Measurements from ENCODE around the gene NOMO2.
"Not testable (repeated sequence)": the region's sequence is repeated elsewhere in the genome, so short reads cannot be mapped to it uniquely, and the experiment has no call there.

The NOMO2 gene

GRCh38 chr16:18498430-18498829 is 63.5 kb downstream of the NOMO2 start:
- DNase-seq: not testable (repeated sequence)

DNA sequence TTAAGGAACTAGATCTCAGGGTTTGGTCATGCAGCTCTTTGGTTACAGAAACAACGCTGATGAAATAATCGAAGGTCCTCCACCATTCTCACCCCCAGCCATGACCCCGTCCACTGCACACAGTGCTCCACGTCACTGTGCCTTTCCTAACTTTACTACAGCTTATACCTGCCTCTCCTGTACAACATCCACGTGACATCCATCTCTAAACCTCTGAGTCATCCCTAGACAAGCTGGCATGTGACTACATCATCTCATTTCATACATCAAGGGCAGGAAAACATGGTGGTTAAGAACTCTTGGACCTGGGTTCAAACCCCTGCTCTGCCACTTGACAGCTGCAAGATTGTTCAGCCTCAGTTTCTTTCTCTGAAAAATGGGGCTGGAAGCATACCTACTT is 64.9 kb downstream of the NOMO2 start:
- DNase-seq: not testable (repeated sequence)

DNA sequence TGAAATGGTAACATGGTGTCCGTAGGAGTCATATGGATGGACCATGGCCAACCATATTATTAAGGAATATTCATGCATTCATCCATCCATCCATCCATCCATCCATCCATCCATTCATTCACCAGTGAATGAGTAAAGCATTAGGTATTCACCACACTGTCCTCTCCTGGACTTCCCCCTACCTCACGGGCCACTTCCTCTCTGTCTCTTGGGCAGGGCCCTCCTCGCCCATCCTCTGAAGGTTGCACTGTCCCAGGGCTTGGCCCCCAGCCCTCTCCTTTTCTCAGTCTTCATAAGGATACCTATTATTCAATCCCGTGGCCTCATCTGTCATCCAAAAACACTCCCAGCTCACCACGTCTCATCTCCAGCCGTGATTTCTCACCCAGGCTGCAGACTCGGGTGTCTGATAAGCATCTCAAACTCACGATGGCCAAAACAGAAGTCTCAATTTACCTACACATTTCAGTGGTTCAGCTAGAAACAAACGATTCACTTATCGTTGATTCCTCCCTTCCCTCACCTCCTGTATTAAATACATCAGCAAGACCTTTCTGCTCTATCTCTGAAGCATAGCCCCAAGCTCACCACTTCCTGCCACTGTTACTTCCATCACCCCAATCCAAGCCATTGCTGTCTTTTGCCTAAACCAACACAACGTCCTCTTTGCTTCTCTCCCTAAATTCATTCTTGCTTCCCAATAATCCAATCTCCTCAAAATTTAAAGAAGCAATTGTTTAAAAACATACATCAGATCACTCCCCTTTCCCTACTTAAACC is 69.6 kb downstream of the NOMO2 start:
- DNase-seq: not testable (repeated sequence)

- DNase-seq: not testable (repeated sequence)
Observed at GRCh38 chr16:18436025-18436424, 125.9 kb downstream of the NOMO2 start.

GRCh38 chr16:18415827-18416226 is 146.1 kb downstream of the NOMO2 start:
- DNase-seq: not testable (repeated sequence)

DNA sequence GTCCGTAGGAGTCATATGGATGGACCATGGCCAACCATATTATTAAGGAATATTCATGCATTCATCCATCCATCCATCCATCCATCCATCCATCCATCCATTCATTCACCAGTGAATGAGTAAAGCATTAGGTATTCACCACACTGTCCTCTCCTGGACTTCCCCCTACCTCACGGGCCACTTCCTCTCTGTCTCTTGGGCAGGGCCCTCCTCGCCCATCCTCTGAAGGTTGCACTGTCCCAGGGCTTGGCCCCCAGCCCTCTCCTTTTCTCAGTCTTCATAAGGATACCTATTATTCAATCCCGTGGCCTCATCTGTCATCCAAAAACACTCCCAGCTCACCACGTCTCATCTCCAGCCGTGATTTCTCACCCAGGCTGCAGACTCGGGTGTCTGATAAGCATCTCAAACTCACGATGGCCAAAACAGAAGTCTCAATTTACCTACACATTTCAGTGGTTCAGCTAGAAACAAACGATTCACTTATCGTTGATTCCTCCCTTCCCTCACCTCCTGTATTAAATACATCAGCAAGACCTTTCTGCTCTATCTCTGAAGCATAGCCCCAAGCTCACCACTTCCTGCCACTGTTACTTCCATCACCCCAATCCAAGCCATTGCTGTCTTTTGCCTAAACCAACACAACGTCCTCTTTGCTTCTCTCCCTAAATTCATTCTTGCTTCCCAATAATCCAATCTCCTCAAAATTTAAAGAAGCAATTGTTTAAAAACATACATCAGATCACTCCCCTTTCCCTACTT is 152.2 kb downstream of the NOMO2 start:
- not testable (repeated sequence) for DNase-seq

- DNase-seq: not testable (repeated sequence)
Observed at GRCh38 chr16:18401851-18402657, 159.8 kb downstream of the NOMO2 start.

DNA sequence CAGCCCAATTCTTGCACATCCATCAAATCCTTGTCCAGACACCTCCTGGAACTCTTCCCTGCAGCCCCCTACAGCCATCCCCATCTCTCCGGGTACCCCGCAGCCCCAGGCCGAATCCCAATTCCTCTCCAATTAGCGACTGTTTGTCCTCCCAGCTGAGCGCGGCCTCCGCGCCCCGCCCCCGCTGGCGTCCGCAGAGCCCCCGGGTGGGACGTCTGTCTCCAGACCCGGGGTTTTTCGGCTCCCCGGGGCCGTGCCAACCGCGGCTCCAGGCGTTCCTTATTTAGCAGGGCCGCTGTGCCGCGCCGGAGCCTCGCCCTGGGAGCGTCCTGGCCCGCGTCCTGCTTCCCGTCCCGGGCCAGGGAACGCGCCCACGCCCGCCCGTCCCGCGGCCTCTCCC is 160.7 kb downstream of the NOMO2 start:
- DNase-seq: not testable (repeated sequence)

DNA sequence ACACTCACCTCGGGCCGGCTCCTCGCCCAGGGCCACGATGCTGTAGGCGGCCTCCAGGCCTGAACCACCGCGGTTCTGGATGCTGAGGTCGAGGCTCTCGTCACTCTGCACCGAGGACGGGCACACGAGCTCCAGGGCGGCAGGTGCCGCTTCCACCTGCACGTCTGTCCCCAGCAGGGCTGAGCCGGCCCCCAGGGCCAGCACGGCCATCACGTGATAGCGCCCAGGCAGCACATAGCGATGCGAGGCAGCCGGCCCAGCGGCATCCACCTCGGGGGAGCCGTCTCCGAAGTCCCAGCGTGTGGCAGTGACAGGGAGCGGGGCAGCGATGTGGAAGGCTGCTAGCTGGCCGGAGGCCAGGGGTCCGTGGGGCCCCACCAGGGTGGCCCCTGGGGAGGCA is 167.5 kb downstream of the NOMO2 start:
- DNase-seq: not testable (repeated sequence)

GRCh38 chr16:18387767-18388166 is 174.1 kb downstream of the NOMO2 start:
- DNase-seq: not testable (repeated sequence)

- DNase-seq: not testable (repeated sequence)
Observed at GRCh38 chr16:18386517-18386916, 175.4 kb downstream of the NOMO2 start.

DNA sequence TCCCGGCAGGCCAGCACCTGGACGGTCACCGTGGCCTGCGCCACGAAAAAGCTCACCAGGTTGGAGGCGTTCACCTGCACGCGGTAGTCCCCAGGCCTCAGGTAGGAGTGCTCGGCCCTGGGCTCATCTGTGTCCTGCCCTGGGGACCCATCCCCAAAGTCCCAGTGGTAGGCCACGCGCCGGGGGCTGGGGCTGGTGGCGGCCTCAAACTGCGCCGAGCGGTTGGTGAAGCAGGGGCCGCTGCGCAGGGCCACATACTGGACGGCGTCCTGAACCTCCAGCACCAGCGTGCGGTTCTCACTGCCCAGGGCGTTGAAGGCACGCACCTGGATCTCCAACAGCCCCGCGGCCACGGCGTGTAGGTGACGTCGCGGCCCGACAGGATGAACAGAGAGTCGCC is 176.6 kb downstream of the NOMO2 start:
- DNase-seq: not testable (repeated sequence)

DNA sequence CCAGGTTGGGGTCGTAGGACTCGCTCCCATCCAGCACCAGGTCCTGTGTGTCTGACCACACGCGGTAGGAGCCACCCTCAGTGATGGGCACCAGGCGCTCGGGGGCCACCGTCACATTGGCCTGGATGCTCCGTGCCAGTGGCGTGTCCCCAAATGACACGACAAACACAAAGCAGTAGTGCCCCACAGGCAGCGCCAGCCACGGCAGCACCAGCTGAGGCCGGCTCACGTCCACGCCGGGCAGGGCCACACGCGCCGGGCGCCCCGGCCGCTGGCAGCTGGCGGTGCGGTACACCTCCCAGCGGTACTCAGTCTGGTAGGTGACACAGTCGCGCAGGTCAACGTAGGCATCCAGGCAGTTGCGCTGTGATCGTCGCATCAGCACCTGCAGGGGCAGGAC is 177.0 kb downstream of the NOMO2 start:
- DNase-seq: not testable (repeated sequence)

DNA sequence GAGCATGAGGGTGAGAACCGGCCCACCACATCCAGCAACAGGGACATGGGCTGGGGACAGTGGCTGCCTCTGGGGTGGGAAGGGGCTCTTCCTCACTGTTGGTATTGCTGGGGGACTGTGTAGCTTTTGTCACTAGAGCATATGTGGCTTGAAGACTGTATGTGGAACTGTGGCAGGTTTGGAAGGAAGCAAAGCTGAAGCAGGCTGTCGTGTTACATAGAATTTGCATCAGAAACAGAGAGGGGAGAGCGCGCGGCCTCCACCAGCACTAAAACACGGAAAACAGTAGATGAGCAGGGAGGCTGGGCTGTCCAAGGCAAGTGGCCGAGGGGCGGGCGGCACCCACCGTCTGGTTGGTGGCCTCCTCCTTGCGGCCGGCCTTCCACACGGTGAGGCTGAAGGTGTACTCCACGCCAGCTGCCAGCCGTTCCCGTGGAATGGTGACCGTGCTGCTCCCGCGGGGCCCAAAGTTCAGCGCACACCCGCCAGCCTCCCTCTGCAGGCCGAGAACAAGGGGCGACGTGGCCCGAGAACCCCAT is 177.7 kb downstream of the NOMO2 start:
- not testable (repeated sequence) for DNase-seq

GRCh38 chr16:18382696-18383095 is 179.2 kb downstream of the NOMO2 start:
- DNase-seq: not testable (repeated sequence)
